Prostate gland (tissue), 2 donors: ENCODE data around the gene FCRL1.

Source experiments
- CTCF ChIP-seq, 4 experiments: fragments of 200-600 bp in 2 of 4; fragments of 450-650 bp in 2 of 4; sonication (generic) in 2 of 4; IDR thresholded peaks; 1 replicate in 3 of 4; 2 replicates in 1 of 4; pipeline ENCODE4 v1.5.1; 2016 to 2019; ENCODE audit warnings: antibody characterized with exemption in 4 of 4, mild to moderate bottlenecking in 2 of 4, moderate library complexity in 2 of 4
- POLR2A ChIP-seq: fragments of 450-650 bp; IDR thresholded peaks from one replicate; pipeline ENCODE4 v1.6.1; 2016; ENCODE audit warnings: antibody characterized with exemption, mild to moderate bottlenecking
- POLR2AphosphoS5 ChIP-seq: sonication (generic); formaldehyde crosslinking; IDR thresholded peaks from one replicate; pipeline ENCODE4 v1.6.1; 2017; ENCODE audit warnings: antibody characterized with exemption

GRCh38 chr1:157830887-157831286, 11.0 kb upstream of the FCRL1 start:
- no peak for TF ChIP-seq POLR2A
- TF ChIP-seq CTCF (IDR thresholded peaks at IDR 0.05) = no peak
- TF ChIP-seq POLR2AphosphoS5 = no peak
